Gastrocnemius medialis (tissue), 4 donors: Measurements from ENCODE around the gene PRKD1.

ENCODE experiments used
- CTCF ChIP-seq, 5 experiments: fragments of 450-650 bp in 3 of 5; fragments of 200-600 bp in 2 of 5; sonication (generic) in 2 of 5; IDR thresholded peaks in 4 of 5; conservative IDR thresholded peaks in 1 of 5; 1 replicate in 4 of 5; 2 replicates in 1 of 5; pipeline ENCODE4 v1.5.1; 2016 to 2019; ENCODE audit warnings: antibody characterized with exemption in 5 of 5, mild to moderate bottlenecking in 3 of 5, moderate library complexity in 3 of 5
- POLR2A ChIP-seq, 2 donors: fragments of 450-650 bp; IDR thresholded peaks; one replicate each; pipeline ENCODE4 v1.6.1; 2017; ENCODE audit warnings: antibody characterized with exemption in 2 of 2, mild to moderate bottlenecking in 2 of 2, moderate library complexity in 2 of 2

DNA sequence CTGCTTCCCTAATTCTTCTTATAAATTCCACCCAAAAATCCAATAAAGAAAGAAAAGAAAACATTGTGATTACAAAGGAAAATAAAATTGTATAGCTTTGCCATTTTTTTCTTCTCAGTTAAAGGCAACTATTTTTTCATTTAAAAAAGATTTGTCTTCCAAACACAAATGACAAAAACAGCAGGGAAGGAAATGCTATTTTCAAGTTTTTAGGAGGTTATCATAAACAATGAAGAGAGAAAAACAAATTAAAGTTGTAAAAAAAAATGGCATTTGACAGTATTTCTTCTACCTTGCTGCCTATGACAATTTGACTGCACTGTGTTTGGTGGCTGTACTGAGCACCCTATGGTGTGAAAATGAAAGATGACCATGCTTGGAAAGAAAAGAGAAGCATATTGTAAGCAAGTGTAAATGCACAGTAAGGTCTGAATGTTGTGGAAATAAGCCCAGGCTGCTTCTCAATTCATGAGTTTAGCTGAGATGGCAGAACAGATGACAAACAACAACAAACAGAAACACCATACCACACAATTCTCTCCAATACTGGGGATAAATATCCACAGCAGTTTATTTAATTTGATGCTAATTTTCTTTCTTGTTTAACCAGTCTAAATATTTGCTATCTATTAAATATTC is 109.8 kb downstream of the PRKD1 start:
- TF ChIP-seq CTCF (IDR thresholded peaks at IDR 0.05 in 4 of 5, conservative IDR thresholded peaks at IDR 0.05 in 1 of 5) (no peak), POLR2A (IDR thresholded peaks at IDR 0.05) (no peak)
